GM18519 (cell line): Measurements from ENCODE around the gene CFAP20DC.
"Not testable (repeated sequence)": the region's sequence is repeated elsewhere in the genome, so short reads cannot be mapped to it uniquely, and the experiment has no call there.

Experiments used
- ATAC-seq: cut with Tn5 transposase; IDR thresholded peaks from one replicate; pipeline ENCODE4 v1.9.1; 2021; ENCODE audit warnings: mild to moderate bottlenecking, moderate library complexity; ENCODE audit not compliant: unreplicated experiment, low FRiP score

CFAP20DC gene

GRCh38 chr3:58754074-58754473 lies 295.8 kb downstream of the CFAP20DC start:
- peak; percentile 79 for ATAC-seq

DNA sequence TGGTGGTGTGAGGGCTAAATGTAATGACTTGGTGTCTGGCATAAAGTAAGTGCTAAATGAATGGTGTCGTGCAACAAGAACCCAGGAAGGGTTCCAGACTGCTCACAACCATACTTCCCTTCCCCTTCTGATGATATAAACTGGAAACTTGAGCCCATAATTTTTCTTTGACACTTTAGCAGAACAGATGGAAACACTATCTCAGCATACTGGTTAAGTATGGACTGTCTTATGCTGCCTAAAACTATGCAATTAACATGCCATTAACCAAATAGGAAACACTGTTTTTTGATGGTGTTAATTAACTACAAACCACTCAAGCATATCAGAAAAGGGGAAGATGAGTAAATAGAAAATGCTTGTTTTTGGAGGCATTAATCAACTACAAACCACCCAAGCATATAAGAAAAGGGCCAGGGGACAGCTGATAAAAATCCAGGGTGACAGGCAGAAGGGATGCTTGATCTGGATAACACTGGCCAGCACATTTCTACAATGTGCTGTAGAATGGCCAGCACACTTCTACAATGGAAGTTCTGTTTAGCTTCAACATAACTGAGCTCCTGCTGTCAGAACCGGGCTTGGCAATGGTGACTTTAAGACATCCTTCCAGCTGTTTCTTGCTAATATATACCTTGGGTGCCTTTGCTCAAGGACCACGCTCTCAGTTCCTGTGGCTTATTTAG lies 297.8 kb downstream of the CFAP20DC start:
- no peak for ATAC-seq

DNA sequence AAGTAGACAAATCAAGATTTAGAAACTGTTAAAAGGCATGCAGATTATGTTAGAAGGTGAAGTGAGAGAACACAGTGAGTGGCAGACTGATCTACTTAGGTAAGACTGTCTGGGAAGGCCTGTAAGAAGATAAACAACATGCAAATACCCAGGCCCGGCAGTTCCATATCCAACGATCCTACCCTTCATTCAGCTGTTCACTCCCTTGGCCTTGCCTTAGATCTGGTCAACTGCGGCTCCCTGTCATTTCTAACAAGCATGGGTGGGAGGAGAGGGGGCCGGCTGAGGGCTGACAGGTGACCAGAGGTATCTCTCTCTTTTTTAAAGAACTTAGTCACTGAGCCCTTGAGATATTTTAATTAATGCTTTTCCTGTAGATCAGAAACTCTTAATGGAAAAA lies 298.6 kb downstream of the CFAP20DC start:
- no peak for ATAC-seq

GRCh38 chr3:58749948-58750347 lies 299.9 kb downstream of the CFAP20DC start:
- no peak for ATAC-seq

- no peak for ATAC-seq
These were observed 301.8 kb downstream of the CFAP20DC start for GRCh38 chr3:58748024-58748423.

DNA sequence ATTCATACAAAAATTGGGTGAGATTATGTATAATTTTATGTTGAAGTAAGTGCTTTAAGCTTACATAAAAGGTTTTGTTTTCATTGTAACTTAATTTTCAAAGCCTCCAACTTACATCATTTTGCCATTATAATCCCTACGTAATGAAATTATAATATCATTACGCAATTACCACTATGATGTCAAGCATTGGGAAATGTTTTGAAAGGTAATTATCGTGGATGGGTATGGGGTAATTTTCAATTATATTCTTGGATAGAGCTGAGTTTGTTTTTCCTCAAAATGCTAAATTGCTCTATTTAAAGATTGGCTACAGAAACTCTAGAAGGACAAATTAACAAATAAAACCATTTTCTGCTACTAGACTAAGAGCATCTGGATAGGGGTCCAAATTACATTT lies 303.1 kb downstream of the CFAP20DC start:
- ATAC-seq = no peak

DNA sequence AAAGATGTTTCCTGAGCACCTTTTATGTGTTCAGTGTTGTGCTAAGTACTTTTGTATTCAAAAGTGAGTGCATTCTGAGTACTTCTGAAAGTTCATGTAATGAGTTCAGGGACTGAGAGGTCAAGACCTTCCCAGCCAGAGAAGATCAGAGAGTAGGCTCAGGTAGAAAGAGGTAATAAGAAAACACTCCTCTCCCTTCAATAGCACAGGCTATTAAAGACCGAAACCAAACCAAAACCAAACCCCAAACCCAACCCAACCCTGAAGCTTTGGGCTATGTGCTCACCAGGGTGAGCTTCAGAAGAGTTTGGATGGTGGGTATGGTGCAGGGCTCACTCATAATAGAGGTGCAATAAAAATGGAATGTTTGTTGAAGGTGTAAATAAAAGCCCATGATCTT lies 306.5 kb downstream of the CFAP20DC start:
- ATAC-seq = no peak

DNA sequence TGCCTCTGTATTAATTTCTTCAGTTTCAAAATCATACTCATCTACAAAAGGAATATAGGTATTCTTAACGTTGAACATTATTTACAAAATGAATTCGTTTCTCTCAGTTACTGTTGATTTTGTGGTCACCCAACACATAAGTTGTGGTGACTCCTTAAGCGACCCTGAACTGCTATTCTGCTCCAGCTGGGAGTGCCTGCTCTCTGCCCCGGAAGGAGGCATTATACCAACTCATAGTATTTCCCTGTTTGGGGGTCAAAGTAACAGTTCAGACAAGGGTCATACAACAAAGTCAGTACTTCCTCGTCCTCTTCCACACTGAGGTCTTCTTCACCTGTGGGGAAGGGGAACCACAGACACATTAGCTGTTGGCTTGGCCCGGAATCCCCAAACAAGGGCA lies 307.6 kb downstream of the CFAP20DC start:
- no peak for ATAC-seq

DNA sequence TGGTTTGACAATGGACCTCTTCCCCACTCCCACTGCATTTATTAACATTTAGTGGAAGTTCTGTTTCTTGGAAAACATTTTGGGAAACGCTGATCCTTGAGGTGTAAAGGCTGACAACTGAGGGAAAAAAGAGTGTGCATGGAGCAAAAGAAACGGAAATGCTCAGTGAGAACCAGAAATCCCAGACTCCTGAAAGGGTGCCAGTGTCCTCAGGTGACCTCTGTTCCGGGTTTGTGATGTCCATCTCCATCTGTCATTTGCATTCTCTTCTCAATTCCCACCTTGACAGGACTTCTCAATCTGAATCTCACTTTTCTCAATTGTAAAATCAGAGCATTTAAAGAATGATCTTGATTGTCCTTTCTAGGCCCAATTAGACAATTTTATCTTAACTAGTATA lies 312.2 kb downstream of the CFAP20DC start:
- ATAC-seq = no peak

DNA sequence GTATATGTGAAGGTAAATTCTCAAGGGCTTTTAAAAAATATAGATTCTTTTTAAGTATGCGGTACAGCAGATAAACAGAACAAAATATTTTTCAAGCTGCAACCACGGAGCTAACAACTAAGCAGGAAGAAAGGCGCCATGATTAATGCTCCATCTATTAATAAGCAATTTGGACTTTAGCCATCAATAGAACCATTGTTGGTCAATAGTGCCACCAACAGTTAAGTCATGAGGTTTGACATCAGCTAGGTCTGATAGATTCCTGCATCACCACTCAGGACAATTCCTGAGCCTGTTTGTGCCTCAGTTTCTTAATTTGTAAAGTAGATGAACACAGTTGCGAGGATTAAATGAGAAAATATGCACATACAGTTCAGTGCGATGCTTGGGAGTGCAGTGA lies 318.2 kb downstream of the CFAP20DC start:
- no peak for ATAC-seq

DNA sequence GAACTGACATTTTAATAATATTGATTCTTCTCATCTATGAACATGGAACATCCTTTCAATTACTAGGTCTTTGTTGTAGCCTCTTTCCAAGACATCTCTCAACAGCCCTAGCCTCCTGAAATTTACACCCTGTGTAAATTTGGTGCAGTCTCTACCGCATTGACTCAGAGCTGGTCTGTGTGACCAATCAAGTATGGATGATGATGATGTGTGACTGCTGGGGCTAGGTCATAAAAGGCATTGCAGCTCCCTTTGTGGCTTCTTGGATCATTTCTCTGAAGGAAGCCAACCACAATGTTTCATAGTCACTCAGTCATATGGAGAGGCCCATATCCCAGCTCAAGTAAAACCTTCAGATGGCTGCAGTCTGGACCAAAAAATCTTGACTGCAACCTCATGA lies 321.1 kb downstream of the CFAP20DC start:
- no peak for ATAC-seq

DNA sequence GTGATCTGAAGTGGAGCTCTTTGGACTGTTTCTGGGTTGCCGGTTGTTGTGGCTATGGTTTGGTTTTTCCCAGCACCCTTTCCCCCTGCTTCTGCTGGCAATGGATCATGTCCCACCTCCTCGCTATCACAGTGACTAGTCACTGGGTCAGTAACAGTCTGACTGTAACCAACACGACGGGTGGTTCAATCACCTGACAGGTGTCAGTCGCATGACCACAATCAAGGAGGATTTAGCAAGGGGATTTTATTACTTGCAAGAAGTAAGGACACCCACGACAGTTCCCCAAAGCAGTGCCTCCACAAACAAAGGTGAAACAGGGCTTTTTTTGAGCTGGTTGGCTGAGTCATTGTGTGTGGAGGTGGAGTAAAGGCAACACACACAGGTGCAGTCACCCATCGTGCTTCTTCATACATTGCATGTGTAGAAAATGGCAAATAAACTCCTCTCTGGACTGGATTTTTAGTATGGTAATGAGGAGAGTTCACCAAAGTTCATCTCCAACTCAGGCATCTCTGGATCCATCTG lies 324.4 kb downstream of the CFAP20DC start:
- no peak for ATAC-seq

DNA sequence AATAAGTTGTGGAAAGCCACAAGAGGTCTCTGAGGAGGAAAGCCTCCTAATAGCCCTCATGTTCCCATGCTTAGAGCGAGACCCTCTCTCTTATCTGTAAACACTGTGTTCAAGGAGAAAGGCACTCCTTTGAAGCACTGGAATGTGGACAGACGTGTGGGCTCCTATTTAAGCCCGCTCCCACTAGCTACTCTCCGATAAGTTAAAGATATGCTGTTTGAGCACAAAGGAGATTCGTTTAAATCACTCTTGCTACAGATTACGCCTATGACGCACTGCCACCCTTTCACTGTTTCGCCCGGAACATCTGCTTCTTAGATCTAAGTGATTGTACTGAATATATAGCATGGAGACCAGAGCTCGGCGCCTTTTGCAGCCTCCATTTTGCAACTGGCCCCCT lies 325.5 kb downstream of the CFAP20DC start:
- ATAC-seq = no peak

- ATAC-seq = no peak
These were observed 326.7 kb downstream of the CFAP20DC start for GRCh38 chr3:58723173-58723572.

DNA sequence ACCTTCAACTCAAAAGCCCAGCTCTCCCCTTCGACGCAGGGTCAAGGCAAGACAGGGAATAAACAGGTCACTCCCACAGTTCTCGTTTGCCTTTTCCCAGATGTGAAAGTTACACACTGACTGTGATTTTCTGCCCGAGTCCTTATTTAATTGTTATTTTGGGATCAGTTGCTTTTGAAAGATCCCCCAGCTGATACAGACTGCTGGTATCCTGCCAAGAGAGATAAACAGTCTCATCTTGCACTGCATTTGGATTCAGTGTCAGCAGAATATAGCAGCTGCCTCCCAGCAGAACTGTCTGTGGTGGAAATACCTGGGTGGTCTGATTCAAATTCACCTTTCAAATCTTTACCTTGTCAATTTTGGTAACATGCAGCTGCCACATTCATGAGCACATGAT lies 327.3 kb downstream of the CFAP20DC start:
- ATAC-seq = no peak

DNA sequence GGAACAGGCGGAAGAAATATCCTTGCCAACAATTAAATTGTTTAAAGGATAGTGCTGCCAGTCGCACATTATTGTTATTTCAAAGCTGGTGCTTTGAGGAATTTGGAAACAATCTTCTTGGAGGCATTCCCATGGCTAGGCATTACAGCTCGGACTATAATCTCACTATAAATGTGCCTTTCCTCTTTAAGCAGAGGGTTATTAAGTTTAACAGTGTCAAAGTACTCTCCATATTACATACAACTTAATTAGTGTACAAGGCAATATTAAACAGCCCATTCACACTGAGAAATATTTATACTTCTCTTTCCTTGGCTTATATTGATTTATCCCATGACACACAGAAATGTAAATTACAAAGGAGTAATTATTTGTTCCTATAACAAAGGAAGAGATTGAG lies 329.3 kb downstream of the CFAP20DC start:
- no peak for ATAC-seq

- no peak for ATAC-seq
These were observed 330.1 kb downstream of the CFAP20DC start for GRCh38 chr3:58719684-58720083.

GRCh38 chr3:58713715-58714401 lies 336.0 kb downstream of the CFAP20DC start:
- no peak for ATAC-seq

GRCh38 chr3:58711871-58712270 lies 338.0 kb downstream of the CFAP20DC start:
- ATAC-seq = no peak

DNA sequence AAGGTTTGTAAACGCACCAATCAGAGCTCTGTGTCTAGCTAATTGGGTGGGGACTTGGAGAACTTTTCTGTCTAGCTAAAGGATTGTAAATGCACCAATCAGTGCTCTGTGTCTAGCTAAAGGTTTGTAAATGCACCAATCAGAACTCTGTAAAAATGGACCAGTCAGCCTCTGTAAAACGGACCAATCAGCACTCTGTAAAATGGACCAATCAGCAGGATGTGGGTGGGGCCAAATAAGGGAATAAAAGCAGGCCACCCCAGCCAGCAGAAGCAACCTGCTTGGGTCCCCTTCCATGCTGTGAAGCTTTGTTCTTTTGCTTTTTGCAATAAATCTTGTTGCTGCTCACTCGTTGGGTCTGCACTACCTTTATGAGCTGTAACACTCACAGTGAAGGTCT lies 340.8 kb downstream of the CFAP20DC start:
- ATAC-seq = not testable (repeated sequence)

GRCh38 chr3:58708116-58708791 lies 341.6 kb downstream of the CFAP20DC start:
- ATAC-seq = no peak
